Measurements from ENCODE around the gene SMIM1. TPM values are rescaled to one million over a fixed set of nuclear protein-coding genes. Genes with fewer than 3 reads are reported as not detected.
A peak's percentile ranks its signal among the peaks of the same experiment; 100 is the strongest.

Gene SMIM1
- total and polyA plus RNA-seq, 9 of the 15 experiments (the other 6 are each of a cell fraction or from before 2014, with no cell fraction given) = 2.3 to 125 (median 24.3) TPM

DNA sequence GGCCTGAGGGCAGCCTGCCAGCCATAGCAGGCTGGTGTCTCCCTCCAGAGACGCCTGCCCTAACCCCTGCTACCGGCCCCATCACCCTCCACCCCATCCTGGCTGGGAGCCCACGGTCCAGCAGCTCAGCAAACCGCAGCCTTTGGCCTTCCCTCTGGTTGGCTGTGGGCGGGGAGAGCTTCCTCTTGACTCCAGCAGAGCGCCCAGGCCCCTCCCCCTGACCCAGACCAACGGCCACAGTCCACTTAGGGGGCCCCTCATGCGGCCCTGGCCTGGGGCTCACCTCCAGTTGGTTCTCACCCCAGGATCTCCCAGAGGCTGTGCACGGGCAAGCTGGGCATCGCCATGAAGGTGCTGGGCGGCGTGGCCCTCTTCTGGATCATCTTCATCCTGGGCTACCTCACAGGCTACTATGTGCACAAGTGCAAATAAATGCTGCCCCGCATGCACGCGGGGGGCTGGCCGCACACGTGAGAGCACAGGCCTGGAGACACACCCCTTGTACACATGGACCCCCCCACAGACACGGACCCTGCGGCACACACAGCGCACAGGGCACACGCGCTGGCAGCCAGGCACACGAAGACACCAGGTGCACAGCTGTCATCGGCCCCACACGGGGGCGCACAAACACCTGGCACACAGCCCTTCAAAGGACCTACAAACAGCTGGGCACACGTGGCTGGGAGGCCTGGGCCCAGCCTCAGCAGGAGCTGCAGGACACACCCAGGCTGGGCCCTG is 3.1 kb downstream of the SMIM1 start (continued):
- TF ChIP-seq ZNF586 (CRISPR knock-in tag; conservative IDR thresholded peaks at IDR 0.05) (no peak), MYNN (IDR thresholded peaks at IDR 0.05) (peak; percentile 95), MYNN (CRISPR knock-in tag; IDR thresholded peaks at IDR 0.05) (no peak), ATF7 (IDR thresholded peaks at IDR 0.05) (no peak), EP300 (IDR thresholded peaks at IDR 0.05; ENCODE audit: low read length) (no peak; the same call in 1 of the 2 replicates), TCFL5 (CRISPR knock-in tag; conservative IDR thresholded peaks at IDR 0.05) (no peak), RBM15 (IDR thresholded peaks at IDR 0.05; ENCODE audit: insufficient read depth, low read length) (no peak), ELF1 (tag; IDR thresholded peaks at IDR 0.05) (no peak), CBX2 (IDR thresholded peaks at IDR 0.05; ENCODE audit: insufficient read depth, low read length, poor library complexity, severe bottlenecking) (no peak), TAF15 (IDR thresholded peaks at IDR 0.05; ENCODE audit: low read depth, low read length) (no peak), PCBP1 (IDR thresholded peaks at IDR 0.05; ENCODE audit: low read depth, low read length, poor library complexity, severe bottlenecking) (no peak), MEF2A (IDR thresholded peaks at IDR 0.05; ENCODE audit: control insufficient read depth, low read depth, low read length) (no peak), PTRF (tag; IDR thresholded peaks at IDR 0.05) (no peak), CXXC5 (CRISPR knock-in tag; IDR thresholded peaks at IDR 0.05) (peak; percentile 69; the same call in 1 of the 2 replicates), RBM14 (IDR thresholded peaks at IDR 0.05; ENCODE audit: borderline replicate concordance, insufficient read depth, low read depth, low read length) (0 out of 2 replicates have a peak, but pooled peaks have one; percentile 46), POLR3G (IDR thresholded peaks at IDR 0.05; ENCODE audit: extremely low read depth, insufficient read length, insufficient replicate concordance) (no peak), ETV1 (tag; conservative IDR thresholded peaks at IDR 0.05; ENCODE audit: low read depth) (no peak), RFX5 (IDR thresholded peaks at IDR 0.05; ENCODE audit: low read depth, low read length) (no peak), ZZZ3 (IDR thresholded peaks at IDR 0.05) (no peak)
- TF ChIP-seq, protein P1, sequence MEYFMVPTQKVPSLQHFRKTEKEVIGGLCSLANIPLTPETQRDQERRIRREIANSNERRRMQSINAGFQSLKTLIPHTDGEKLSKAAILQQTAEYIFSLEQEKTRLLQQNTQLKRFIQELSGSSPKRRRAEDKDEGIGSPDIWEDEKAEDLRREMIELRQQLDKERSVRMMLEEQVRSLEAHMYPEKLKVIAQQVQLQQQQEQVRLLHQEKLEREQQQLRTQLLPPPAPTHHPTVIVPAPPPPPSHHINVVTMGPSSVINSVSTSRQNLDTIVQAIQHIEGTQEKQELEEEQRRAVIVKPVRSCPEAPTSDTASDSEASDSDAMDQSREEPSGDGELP (CRISPR knock-in tag; IDR thresholded peaks at IDR 0.05; ENCODE audit: borderline replicate concordance) = peak; percentile 99
- TF ChIP-seq, protein P2, sequence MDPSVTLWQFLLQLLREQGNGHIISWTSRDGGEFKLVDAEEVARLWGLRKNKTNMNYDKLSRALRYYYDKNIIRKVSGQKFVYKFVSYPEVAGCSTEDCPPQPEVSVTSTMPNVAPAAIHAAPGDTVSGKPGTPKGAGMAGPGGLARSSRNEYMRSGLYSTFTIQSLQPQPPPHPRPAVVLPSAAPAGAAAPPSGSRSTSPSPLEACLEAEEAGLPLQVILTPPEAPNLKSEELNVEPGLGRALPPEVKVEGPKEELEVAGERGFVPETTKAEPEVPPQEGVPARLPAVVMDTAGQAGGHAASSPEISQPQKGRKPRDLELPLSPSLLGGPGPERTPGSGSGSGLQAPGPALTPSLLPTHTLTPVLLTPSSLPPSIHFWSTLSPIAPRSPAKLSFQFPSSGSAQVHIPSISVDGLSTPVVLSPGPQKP (CRISPR knock-in tag; IDR thresholded peaks at IDR 0.05) = no peak
